ENCODE data around the gene SEMA5B.

The SEMA5B gene

GRCh38 chr3:122993124-122993978 is 34.2 kb downstream of the SEMA5B start:
- DNase-seq (ENCODE audit: low read depth in 3 of 3): no peak

DNA sequence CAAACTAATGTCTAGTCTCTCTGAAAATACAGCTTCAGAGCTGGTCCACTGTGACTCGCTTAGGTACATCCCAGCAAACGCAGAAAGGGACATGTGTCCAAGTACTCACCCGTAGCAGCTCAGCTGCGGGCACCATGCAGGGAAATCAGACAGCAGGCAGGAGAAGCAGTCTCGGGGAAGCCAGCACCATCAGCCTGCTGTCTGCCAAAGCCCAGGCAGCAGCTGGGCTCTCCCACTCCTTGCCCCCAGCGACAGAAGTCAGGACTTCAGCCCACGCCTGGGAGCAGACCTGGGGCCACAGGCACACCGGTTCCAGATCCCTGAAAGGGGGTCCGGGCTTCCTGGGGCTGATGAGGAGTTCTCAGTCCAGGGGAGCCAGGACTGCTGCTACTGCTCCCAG is 34.9 kb downstream of the SEMA5B start:
- no peak for DNase-seq (ENCODE audit: low read depth in 3 of 3)

DNA sequence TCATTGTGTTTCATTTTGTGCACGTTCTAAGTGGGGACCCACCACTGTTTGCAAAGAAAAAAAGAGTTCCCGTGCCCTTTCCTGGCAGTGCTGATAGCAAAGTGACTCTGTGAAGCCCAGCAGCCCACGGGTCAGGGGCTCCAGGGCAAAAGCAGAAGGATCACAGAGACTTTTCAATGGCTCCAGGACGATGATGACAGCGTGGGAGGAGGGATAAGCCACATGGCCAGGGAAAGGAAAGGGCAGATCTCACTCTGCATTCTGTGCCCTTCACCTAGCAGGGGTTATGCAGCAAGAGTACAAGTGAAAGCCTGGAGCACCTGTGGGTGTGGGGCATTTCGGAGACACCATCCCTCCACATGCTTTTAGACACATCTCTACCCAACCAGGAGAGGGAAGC is 35.4 kb downstream of the SEMA5B start:
- DNase-seq (ENCODE audit: low read depth in 3 of 3): no peak

DNA sequence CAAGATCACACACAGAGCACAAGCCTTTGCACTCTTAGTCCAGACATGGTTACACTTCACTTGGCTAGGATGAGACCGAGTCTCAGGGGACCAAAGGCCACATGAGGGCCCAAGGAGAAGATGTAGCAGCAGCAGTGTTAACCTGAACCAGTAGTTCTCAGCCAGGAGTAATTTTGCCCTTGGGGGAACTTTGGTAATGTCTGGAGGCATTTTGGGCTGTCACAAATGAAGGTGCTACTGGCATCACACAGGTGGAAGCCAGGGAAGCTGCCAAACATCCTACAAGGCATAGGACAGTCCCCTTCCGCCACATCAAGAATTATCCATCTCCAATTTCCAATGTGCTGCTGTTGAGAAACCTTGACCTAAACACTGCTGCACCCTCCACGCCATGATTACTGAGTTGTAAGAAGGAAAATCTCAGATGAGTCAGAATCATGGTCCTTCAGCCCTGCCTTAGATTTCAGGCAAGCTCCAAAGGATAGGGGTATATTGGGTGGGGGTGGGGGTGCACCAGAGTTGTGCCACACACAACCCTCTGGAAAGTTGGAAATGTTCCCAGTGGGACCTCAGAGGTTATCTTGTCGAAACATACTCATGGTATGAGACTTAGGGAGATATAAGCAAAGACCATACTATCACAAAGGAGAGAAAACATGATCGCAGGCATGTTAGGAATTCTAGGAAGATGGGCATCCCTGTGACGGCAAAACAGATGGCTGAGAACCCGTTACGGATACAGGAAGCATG is 36.2 kb downstream of the SEMA5B start:
- no peak for DNase-seq (ENCODE audit: low read depth in 3 of 3)

GRCh38 chr3:122989856-122990575 is 37.5 kb downstream of the SEMA5B start:
- no peak for DNase-seq (ENCODE audit: low read depth in 3 of 3)

DNA sequence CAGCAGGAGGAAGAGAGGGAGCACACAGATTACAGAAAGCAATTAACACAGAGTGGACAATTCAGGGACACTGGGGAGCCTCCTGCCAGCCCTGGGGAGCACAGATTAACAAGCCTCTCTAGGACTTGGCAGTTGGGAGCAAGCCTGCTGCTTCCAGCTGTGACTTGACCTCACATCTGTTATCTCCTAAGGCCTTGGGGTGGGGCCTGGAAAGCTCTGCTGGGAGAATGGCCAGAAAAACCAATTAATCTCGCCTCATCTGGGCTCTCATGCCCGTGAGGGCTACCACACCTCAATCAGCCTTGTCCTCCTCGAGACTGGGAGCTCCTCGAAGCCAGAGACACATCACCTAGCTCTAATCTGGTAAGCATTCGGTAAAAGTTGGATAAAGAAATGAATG is 39.1 kb downstream of the SEMA5B start:
- no peak for DNase-seq (ENCODE audit: low read depth in 3 of 3)

GRCh38 chr3:122987736-122988319 is 39.7 kb downstream of the SEMA5B start:
- no peak for DNase-seq (ENCODE audit: low read depth in 3 of 3)

- no peak for DNase-seq (ENCODE audit: low read depth in 3 of 3)
These were observed 40.3 kb downstream of the SEMA5B start for GRCh38 chr3:122987231-122987630.

GRCh38 chr3:122986693-122987179 is 40.8 kb downstream of the SEMA5B start:
- no peak for DNase-seq (ENCODE audit: low read depth in 3 of 3)

GRCh38 chr3:122985539-122985938 is 42.0 kb downstream of the SEMA5B start:
- no peak for DNase-seq (ENCODE audit: low read depth in 3 of 3)

DNA sequence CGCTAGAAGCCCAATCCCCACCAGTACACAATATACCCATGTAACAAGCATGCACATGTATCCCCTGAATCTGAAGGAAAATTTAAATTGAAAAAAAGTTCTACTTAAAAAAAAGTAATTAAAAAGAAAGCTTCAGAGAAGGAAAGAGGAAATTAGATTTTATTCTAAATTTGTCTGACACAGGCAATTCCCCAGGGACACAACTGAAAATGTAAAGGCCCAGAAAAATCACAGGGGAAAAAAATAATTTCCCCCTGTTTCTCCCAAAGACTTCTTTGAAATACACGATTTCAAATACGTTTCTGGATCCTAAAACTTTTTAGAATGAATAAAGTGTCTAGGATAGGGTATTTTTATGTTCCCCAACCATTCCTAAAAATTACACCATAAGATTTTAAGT is 42.9 kb downstream of the SEMA5B start:
- DNase-seq (ENCODE audit: low read depth in 3 of 3): no peak

DNA sequence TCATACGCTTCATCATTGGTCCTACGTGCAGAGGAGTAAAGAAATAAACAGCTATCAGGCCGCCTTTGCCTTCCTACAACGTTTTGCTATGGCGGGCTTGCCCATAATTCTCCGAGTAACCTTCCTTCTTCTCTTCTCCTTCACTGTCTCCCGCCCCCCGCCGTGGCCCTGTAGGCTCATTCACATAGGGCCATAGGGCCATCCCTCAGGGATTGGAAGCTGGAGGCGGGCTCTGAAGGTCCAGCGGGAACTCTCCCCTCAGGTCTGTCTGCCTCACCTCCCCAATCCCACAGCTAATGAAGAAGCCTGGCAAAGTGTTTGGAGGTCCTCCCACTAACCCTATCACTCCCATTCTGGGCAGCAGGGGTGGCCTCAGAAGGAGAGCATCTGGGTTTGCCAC is 43.6 kb downstream of the SEMA5B start:
- no peak for DNase-seq (ENCODE audit: low read depth in 3 of 3)

DNA sequence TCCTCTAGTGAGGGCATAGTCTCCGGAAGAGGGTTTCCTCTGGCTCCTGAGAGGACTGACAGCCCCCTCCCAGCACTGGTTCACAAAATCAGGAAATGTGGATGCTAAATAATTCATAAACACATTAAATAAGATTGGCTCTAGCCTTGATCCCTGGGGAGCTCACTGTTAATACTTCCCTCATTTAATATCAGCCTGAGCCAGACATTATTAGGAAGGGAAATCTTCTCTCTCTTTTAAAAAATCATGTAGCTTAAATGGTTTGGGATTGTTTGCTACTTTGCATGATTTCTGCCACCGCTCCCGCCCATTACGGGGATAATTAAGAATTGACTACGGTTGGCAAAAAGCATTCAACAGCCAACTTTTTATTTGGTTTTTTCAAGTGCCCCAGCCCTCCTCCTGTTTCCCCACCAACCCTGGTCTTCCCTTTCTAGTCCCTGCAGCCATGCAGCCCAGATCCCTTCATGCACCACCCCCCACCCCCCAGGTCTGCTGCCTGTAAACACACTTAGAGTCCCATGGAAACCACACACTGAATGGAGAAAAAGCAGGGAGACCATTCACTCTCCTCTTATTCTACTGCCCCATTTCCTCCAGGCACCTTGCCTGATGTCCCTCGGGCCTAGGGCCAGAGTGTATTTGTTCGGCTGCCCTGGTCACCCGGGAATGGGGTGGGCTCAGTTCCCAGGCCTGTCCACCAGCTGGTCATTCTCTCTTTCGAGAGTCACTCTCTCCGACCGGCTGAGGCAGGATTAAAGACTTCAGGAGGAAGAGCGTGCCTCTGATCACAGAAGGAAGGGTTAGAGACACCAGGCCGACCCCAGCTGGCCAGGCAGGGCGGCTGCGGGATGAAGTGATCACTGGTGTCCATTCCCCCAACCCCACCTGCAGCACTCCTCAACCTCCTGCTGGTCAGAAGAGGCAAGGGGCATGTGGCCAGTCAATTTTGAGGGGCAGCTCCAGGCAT is 45.1 kb downstream of the SEMA5B start:
- no peak for DNase-seq (ENCODE audit: low read depth in 3 of 3)

DNA sequence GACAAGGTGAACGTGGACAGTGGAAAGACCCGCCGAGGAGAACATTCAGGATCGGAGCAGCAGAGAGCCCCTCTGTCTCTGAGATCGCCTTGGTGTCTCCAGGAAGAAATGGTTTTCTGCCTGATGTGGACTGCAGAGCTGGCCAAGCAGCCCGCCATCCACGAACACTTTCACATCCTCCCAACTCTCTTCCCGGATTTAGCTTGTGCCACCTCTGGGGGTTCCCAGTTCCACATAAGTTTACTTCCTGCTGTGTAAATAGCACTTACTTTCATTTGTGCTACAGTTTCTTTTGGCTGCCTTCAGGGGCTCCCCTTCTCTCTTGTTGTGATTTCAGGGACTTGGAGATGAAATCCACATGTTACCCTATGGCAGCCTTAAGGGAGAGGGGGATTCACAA is 48.4 kb downstream of the SEMA5B start:
- no peak for DNase-seq (ENCODE audit: low read depth in 3 of 3)

GRCh38 chr3:122978569-122978968 is 49.0 kb downstream of the SEMA5B start:
- DNase-seq (ENCODE audit: low read depth in 3 of 3): no peak

GRCh38 chr3:122977746-122978466 is 49.7 kb downstream of the SEMA5B start:
- no peak for DNase-seq (ENCODE audit: low read depth in 3 of 3)

- no peak for DNase-seq (ENCODE audit: low read depth in 3 of 3)
These were observed 51.7 kb downstream of the SEMA5B start for GRCh38 chr3:122975924-122976293.

DNA sequence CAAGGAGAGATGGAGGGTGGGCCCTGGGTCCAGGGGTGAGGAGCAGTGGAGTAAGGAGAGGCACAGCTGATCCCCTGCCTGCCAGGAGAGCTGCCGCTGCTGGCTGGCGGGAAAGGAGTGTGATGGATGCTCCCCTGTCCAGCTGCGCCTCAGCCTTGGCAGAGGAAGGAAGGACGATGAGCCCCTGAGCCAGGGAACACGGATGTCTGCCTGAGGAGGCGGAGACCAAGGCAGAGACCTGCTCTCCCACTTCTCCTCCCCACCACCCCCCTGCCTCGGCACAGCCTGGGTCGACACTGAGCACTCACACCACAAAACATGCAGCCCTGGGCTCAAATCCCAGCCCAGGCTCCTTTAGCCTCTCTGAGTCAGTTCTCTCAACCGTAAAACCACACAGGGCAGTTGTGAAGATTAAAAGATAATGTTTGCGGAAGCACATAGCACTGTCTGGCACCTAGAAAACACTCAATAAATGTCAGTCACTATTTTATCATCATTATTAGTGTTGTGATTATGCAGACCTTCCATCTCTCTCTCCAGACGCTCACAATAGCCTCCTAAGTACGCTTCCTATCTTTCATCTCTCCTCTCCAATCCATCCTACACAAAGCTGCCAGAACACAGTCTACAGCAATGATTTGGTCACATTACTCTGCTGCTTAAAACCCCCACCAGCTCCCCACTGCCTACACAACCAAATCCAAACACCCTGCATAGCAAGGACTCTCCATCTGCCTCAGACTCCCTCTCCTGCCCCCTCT is 52.2 kb downstream of the SEMA5B start:
- no peak for DNase-seq (ENCODE audit: low read depth in 3 of 3)

- DNase-seq (ENCODE audit: low read depth in 3 of 3): no peak
These were observed 52.8 kb downstream of the SEMA5B start for GRCh38 chr3:122974764-122975162.
